HepG2 (cell line): ENCODE results near the gene ACTG2. TPM values are rescaled to one million over a fixed set of nuclear protein-coding genes. Genes with fewer than 3 reads are reported as not detected.

ENCODE experiments used
- MZF1 ChIP-seq: sonication (generic); formaldehyde crosslinking; IDR thresholded peaks from 2 replicates; pipeline ENCODE4 v1.8.1; 2023; ENCODE audit warnings: mild to moderate bottlenecking, missing genetic modification reagents, borderline replicate concordance
- NKX3-1 ChIP-seq: sonication (generic); formaldehyde crosslinking; IDR thresholded peaks from 2 replicates; pipeline ENCODE4 v1.5.0; 2020; ENCODE audit warnings: missing genetic modification reagents
- SKIL ChIP-seq: sonication (generic); formaldehyde crosslinking; IDR thresholded peaks from 2 replicates; pipeline ENCODE4 v1.8.0; 2022; ENCODE audit warnings: missing genetic modification reagents, mild to moderate bottlenecking, moderate library complexity, borderline replicate concordance
- TFDP1 ChIP-seq: IDR thresholded peaks from 2 replicates; pipeline ENCODE4 v1.6.1; 2016; ENCODE audit warnings: missing compliant biosample characterization, missing genetic modification reagents, borderline replicate concordance
- THAP8 ChIP-seq: sonication (generic); formaldehyde crosslinking; IDR thresholded peaks from 2 replicates; pipeline ENCODE4 v1.5.1; 2020; ENCODE audit warnings: missing genetic modification reagents, mild to moderate bottlenecking, borderline replicate concordance
- ZC3H4 ChIP-seq: sonication (generic); formaldehyde crosslinking; IDR thresholded peaks from 2 replicates; pipeline ENCODE4 v1.4.0; 2020; ENCODE audit warnings: missing genetic modification reagents, borderline replicate concordance
- ZFP37 ChIP-seq: sonication (generic); formaldehyde crosslinking; IDR thresholded peaks from 2 replicates; pipeline ENCODE4 v1.4.0; 2020; ENCODE audit warnings: missing genetic modification reagents, borderline replicate concordance
- ZNF180 ChIP-seq: sonication (generic); formaldehyde crosslinking; IDR thresholded peaks from 2 replicates; pipeline ENCODE4 v1.4.0; 2020; ENCODE audit warnings: low read depth, missing genetic modification reagents, borderline replicate concordance
- ZNF331 ChIP-seq: sonication (generic); formaldehyde crosslinking; IDR thresholded peaks from 2 replicates; pipeline ENCODE4 v1.4.0; 2020; ENCODE audit warnings: missing genetic modification reagents
- ZNF468 ChIP-seq: sonication (generic); formaldehyde crosslinking; IDR thresholded peaks from 2 replicates; pipeline ENCODE4 v1.8.0; 2022; ENCODE audit warnings: mild to moderate bottlenecking, moderate library complexity, missing genetic modification reagents
- polyA plus RNA-seq, 8 experiments: library from polyadenylated mRNA; depleted of rRNA in 3 of 8; stranded (reverse) in 7 of 8; unstranded in 1 of 8; fragments of >200 nt; fragmentation: Illumina TruSeq in 4 of 8; extraction: Trizol in 4 of 8; gene quantifications; 2 replicates each; pipeline versions ENCODE4 v1.2.1 to v1.2.3, GENCODE V29; 2011 to 2016; ENCODE audit warnings: low read depth in 4 of 8, missing spikeins in 1 of 8, mixed read lengths in 1 of 8; ENCODE audit not compliant: insufficient read depth in 1 of 8
- small RNA-seq, 3 experiments: library from RNA; depleted of rRNA; stranded (forward); fragments of <200 nt; gene quantifications; one replicate each; pipeline ENCODE3, GENCODE V24; 2012; ENCODE audit warnings: low read depth in 2 of 3, low replicate concordance in 1 of 3; ENCODE audit not compliant: insufficient read length in 3 of 3, insufficient read depth in 2 of 3
- total RNA-seq, 5 experiments: library from RNA; depleted of rRNA; stranded (reverse); fragments of >200 nt; fragmentation: Illumina TruSeq; extraction: Trizol; gene quantifications; 2 replicates each; pipeline ENCODE4 v1.2.3, GENCODE V29; 2016; ENCODE audit warnings: low read depth in 1 of 5

Gene ACTG2
- total and polyA plus RNA-seq, 2 of the 13 experiments (the other 11 are each of a cell fraction or from before 2014, with no cell fraction given) = 0.13 TPM; not detected in 1

GRCh38 chr2:73969356-73969755 lies 76.5 kb downstream of the ACTG2 start (continued):
- no peak for TF ChIP-seq ZC3H4 (CRISPR knock-in tag)
- no peak for TF ChIP-seq ZFP37 (CRISPR knock-in tag)
- no peak for TF ChIP-seq SKIL (CRISPR knock-in tag)
- TF ChIP-seq ZNF331 (CRISPR knock-in tag) = no peak
- no peak for TF ChIP-seq ZNF468 (CRISPR knock-in tag)
- no peak for TF ChIP-seq TFDP1 (CRISPR knock-in tag)
- TF ChIP-seq THAP8 = no peak
- TF ChIP-seq NKX3-1 (CRISPR knock-in tag) = no peak
- TF ChIP-seq ZNF180 = no peak
- TF ChIP-seq MZF1 = no peak

Small RNA genes within 50 kb of the gene (small RNA-seq; reads per million reads assigned to genes)
- gene RNA5SP97 = 0 reads per million in 3 experiments

Other genes with a start within 250 kb of the ACTG2 start
- gene TPRKB, start 155.7 kb upstream of the ACTG2 start, total RNA-seq (2016; rRNA removed; fragmentation: Illumina TruSeq; extraction: Trizol) = 58.0 and 73.8 TPM in 2 replicates
- 23.4 and 32.0 TPM in 2 replicates for gene TPRKB, start 155.7 kb upstream of the ACTG2 start, polyA plus RNA-seq (2011; rRNA removed)
- gene DUSP11, start 112.9 kb upstream of the ACTG2 start, total RNA-seq (2016; rRNA removed; fragmentation: Illumina TruSeq; extraction: Trizol) = 36.2 and 48.9 TPM in 2 replicates
- 23.1 and 30.5 TPM in 2 replicates for gene DUSP11, start 112.9 kb upstream of the ACTG2 start, polyA plus RNA-seq (2011; rRNA removed)
- gene C2orf78, start 108.8 kb upstream of the ACTG2 start, total RNA-seq (2016; rRNA removed; fragmentation: Illumina TruSeq; extraction: Trizol) = not detected in 2 replicates
- not detected in 2 replicates for gene C2orf78, start 108.8 kb upstream of the ACTG2 start, polyA plus RNA-seq (2011; rRNA removed)
- 53.2 and 85.0 TPM in 2 replicates for gene STAMBP, start 64.0 kb upstream of the ACTG2 start, total RNA-seq (2016; rRNA removed; fragmentation: Illumina TruSeq; extraction: Trizol)
- 45.2 and 49.6 TPM in 2 replicates for gene STAMBP, start 64.0 kb upstream of the ACTG2 start, polyA plus RNA-seq (2011; rRNA removed)
- 105 and 130 TPM in 2 replicates for gene DGUOK, start 33.9 kb downstream of the ACTG2 start, total RNA-seq (2016; rRNA removed; fragmentation: Illumina TruSeq; extraction: Trizol)
- gene DGUOK, start 33.9 kb downstream of the ACTG2 start, polyA plus RNA-seq (2011; rRNA removed) = 124 and 137 TPM in 2 replicates
- gene TET3, start 91.9 kb downstream of the ACTG2 start, total RNA-seq (2016; rRNA removed; fragmentation: Illumina TruSeq; extraction: Trizol) = 6.8 TPM in 2 replicates
- gene TET3, start 91.9 kb downstream of the ACTG2 start, polyA plus RNA-seq (2011; rRNA removed) = 4.3 and 4.7 TPM in 2 replicates